NCI-H69 (cell line): Measurements from ENCODE around the gene MKX.

ENCODE experiments used
- DNase-seq: peaks from one replicate; lab custom pipeline; 2025; lab: John Stamatoyannopoulos, UW

Gene MKX

DNA sequence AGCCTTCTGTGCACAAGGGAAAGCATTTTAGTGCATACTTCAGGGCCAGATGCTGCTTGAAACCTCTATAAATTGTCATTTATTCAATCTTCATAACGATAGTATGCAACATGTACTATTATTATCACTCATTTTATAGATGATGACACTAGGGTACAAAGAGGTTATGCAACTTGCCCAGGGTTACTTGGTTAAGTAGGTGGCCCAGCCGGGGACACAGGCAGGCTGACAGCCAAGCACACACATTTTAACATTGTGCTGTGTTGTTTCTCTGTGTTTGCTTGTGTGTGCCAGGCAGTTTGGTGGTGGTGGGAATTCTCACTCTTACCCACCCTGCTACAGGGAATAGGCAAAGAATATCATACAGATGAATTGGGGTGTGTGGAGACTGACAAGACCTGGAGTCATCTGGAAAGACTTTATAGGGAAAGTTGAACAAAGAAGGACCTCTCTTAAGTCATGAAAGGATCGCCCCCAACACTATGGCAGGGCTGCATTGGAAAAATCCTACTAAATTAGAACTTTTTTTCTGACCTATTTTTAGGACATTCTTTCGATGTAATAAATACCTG is 98.9 kb downstream of the MKX start:
- no peak for DNase-seq

DNA sequence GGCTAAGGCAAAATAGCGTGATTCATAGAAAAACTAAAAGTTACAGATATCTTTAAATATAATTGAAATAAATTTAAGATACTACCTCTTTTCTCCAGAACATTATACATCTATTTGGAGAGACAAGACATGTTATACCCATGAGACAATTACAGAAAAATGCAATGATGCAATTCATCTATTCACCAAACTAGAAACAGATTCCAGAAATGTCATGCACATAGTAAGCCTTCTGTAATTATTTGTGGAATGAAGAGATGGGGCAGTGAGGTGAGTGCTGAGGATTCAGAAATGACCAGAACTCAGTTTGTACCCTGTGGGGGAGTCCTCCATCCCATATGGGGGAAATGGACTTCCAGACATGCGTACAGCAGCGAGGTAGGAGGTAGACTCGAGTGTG is 99.4 kb downstream of the MKX start:
- DNase-seq, result no peak

DNA sequence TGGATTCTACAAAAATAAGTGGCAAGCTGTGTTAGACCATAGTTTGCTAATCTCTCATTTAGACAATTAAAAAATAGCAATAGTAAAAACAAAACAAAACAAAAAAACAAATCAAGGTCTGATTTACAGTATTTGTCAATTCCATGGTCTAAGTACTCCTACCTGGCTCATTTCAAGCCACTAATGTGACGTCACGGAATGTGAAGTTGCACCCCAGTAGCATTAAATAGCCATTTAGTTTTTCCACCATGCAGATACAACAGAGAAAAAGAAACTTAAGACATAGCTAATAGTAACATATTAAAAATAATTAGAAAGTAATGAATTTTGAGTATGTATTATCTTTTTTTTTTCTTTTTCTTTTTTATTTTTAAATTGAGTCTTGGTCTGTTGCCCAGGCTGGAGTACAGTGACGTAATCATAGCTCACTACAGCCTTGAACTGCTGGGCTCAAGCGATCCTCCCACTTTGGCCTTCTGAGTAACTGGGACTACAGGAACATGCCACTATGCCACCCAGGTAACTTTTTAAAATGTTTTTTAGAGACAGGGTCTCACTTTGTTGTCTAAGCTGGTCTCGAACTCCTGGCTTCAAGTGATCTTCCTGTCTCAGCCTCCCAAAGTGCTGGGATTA is 101.2 kb downstream of the MKX start:
- no peak for DNase-seq

DNA sequence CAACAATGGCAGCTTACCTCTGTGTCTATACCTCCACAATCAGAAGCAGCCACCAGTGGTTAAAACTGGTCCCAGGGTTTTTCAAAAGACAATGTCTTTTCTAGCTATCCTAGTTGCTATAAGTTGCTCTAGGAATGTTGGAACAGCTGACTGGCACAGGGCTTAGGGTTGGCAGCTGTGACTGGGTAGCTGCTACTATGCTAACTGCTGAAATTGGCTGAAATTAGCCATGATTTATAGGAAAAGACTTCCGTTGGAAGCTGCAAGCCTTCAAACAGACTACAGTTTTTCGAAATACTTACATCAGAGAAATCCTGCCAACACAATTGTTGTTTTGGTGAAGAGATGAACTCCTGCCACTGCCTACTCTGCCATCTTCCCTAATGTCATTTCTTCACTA is 102.3 kb downstream of the MKX start:
- DNase-seq, result no peak

DNA sequence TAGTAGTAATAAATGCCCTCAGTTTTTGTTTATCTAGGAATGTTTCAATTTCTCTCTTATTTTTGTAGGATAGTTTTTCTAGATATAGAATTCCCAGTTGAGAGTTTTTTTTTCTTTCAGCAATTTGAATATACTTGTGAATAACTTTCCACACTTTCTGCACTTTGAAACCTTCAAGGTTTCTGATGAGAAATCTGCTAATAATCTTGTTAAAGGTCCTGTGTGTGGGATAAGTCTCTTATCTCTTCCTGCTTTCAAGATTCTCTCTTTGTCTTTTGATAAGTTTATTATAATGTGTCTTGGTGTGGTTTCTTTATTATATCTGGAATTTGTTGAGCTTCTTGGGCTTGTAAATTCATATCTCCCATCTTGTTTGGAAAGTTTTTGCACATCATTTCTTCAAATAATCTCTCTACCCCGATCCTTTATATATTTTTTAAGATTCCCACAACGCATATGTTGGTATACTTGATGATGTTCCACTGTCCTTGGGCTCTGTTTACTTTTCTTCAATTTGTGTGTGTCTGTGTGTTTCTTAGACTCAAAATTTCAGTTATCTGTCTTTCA is 103.5 kb downstream of the MKX start:
- DNase-seq, result no peak

DNA sequence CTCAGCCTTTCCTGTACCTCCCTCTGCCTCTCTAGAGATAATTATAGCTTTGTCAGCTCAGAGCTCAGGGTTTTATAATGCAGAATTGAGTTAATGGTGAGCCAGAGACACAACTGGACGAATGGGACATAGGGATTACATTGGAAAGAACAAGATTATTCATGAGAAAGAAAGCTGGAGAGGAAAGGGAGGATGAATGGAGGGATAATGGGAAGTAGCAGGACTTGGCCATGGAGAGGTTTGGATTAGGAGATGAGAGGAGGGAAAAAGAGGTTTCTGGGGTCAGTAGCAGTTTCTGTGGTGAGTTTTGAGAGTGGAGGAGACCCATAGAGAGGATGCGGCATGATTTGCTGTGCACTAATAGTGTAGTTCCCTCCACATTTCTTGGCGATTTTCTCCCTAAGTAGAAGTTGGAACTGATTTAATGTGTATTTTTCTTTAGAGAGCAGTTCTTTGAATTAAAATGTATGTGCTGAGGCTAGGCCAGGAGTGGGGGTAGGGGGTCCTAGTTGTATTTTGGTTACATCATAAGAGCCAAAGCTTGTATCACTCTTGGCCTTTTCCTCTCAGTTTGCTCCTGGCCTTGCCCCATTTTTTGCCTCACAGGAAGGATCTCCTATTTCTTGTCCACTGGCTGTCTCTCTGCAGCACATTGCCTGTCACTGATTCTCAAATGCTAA is 107.4 kb downstream of the MKX start:
- no peak for DNase-seq

DNA sequence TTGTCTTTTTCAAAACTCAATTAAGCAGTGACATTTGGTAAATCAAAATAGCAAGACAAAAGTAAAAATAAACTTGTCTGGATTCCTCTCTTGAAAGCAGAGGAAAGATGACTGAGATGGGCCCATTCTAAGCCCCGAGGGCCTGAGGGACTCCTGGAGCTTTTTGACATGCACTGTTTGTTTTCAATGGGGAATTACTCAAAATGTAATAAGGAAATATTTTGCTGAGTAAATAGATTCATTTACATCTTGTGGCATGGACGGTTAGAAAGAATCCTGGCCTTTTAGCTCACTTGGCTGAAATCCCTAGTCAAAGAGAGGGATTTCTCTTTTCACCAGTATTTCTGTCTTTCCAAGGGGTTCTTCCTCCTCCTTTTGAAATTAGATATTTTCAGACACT is 108.0 kb downstream of the MKX start:
- peak; percentile 2 for DNase-seq

DNA sequence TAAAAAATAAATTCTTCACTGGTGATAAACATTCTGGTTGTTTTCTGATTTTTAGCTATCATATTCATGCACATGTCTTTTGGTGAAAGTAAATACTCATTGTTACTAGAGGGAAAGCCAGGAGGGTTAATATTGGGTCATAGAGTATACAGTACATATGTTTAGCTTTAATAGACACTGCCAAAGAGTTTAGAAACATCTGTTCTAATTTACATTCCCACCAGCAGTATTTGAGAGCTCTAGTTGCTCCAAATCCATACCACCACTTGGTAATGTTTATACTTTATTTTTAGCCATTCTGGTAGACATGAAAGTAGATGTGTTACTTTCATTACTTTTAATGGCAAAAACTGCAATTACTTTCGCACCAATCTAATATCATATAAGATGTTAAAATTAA is 108.8 kb downstream of the MKX start:
- DNase-seq, result no peak

DNA sequence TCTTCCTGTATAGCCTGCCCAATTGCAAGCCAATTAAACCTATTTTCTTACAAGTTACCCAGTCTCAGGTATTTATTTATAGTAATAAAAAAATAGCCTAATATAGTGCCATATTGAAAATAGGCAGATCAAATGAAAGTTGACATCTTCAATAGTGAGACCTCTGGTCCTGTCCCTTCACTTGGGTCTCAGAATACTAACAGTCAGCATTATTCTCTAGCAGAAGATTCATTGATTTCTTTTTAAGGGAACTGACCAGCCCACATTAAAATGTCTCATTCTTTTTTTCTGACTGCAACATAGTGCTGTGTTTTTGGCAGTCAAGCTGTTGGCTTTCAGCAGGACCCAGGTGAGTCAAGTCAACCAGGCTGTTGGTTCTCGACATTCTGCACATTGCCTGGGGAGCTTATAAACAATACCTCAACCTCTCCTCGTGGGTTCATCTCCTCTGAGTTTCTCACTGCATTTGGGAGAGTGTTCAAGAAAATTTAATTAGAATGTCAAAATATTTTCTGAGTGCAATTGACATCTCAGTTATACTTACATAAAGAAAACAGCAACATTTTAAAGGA is 109.8 kb downstream of the MKX start:
- no peak for DNase-seq

DNA sequence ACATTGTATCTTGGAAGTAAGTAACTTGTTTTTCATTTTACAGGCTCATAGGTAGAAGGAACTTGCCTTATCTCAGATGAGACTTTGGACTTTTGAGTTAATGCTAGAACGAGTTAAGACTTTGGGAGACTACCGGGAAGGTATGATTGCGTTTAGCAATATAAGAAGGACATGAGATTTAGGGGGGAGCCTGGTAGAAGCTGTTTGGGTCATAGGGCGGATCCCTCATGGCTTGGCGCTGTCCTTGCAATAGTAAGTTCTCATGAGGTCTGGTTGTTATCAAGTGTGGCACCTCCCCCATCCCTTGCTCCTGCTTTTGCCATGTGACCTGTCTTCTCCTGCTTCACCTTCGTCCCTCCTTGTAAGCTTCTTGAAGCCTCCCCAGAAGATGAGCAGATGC is 110.3 kb downstream of the MKX start:
- no peak for DNase-seq

DNA sequence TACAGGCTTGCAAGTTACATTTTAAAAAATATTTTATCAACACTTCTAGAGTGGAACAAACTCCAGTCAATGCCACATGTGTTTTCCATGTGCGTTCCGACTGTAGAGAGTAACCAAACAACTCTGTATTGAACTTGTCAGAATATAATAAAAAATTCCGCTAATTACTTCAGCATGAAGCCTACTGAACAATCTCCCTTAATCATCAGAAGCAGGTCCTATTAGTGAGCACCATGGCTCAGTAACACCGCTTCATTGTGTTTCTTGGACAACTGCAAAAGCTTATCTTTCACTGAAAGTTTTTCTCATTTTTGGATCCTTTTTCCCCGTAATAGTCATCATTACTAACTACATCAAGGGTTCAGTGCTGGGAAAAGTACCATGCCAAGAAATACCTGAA is 117.0 kb downstream of the MKX start:
- DNase-seq, result no peak

DNA sequence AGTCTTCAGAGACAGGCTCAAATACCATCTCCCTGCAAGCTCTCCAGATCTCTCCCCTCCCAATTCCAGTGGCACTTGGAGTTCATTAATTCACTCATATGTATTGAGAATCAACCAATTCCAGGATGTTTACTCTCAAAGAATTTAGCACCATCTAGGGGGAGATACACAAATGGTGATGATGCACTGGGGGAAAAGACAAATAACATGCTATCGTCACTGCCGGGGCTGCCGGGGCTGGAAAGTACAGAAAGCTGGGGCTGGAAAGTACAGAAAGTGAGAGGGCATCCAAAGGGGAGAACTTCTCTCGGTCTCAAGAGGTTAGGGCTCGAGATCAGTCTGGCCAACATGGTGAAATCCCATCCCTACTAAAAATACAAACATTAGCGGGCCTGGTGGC is 118.7 kb downstream of the MKX start:
- no peak for DNase-seq

DNA sequence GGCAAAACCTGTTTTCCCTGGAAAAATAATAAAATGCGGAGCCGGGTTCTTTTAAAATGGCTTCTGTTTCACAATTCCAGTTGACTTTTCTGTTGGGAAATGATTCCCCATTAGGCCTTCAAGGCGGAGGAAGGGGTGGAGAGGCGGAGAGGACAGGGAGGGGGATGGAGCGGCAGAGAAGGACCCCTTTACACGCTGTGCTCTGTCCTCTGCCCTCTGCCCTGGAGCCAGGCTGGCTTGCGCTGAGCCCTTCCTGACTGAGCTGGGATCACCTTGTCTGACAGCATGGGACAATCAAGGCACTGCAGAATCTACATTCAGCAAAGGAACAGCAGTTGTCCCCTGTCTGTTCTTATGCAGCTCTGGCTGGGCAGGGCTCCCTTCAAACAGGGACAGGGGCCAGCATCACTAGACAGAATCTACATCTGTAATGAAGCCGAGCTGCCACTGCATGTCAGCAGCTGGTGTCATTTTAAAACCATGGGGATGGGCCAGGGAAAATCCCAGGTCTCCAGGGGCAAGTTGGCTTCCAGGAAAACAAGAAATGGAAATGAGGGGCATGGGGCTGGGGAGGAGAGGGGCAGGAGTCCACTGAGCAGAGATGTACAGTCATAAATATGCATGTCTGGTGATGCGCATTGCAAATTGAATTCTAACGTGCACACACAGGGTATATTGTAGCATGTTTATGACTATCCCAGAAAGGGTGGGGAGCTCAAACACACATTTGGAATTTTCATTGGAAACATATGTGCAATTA is 120.0 kb downstream of the MKX start:
- DNase-seq, result no peak

DNA sequence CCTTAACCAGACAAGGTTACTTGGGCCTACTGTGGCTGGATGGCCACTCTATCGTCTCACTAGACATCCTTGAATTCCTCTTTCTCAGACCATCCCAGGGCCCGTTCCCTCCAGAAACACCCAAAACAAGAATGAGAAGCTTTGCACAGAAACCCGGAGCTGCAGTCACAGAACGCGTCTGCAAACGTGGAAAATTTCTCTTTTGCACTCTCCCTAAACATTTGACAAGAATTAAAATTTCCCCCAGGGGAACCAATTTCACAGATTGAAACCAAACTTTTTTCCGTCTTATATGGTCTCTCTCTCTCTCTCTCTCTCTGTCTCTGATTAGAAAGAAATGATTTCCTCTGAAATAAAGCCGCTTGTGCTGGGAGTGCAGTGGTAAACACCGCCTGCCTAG is 120.7 kb downstream of the MKX start:
- DNase-seq, result no peak
